Activated gamma-delta T cell (primary cell): ENCODE measurements around the gene SBF2.

Source experiments
- DNase-seq: peaks from one replicate; lab custom pipeline; 2025; lab: John Stamatoyannopoulos, UW

SBF2 gene

GRCh38 chr11:9852465-9852864 is 441.6 kb downstream of the SBF2 start:
- DNase-seq: no peak

- DNase-seq: no peak
Observed at GRCh38 chr11:9851366-9851765, 442.7 kb downstream of the SBF2 start.

GRCh38 chr11:9850224-9850895 is 443.7 kb downstream of the SBF2 start:
- DNase-seq: no peak

GRCh38 chr11:9849389-9849788 is 444.6 kb downstream of the SBF2 start:
- DNase-seq: no peak

GRCh38 chr11:9847636-9848035 is 446.4 kb downstream of the SBF2 start:
- DNase-seq: no peak

GRCh38 chr11:9842923-9843322 is 451.1 kb downstream of the SBF2 start:
- no peak for DNase-seq

GRCh38 chr11:9840460-9841004 is 453.5 kb downstream of the SBF2 start:
- no peak for DNase-seq

- no peak for DNase-seq
Observed at GRCh38 chr11:9839550-9839949, 454.5 kb downstream of the SBF2 start.

- DNase-seq: no peak
Observed at GRCh38 chr11:9838961-9839360, 455.1 kb downstream of the SBF2 start.

- DNase-seq: no peak
Observed at GRCh38 chr11:9838229-9838628, 455.8 kb downstream of the SBF2 start.

GRCh38 chr11:9834291-9834690 is 459.7 kb downstream of the SBF2 start:
- DNase-seq: no peak

- no peak for DNase-seq
Observed at GRCh38 chr11:9831122-9831521, 462.9 kb downstream of the SBF2 start.

- DNase-seq: no peak
Observed at GRCh38 chr11:9827708-9828107, 466.3 kb downstream of the SBF2 start.

- no peak for DNase-seq
Observed at GRCh38 chr11:9826390-9826789, 467.6 kb downstream of the SBF2 start.

GRCh38 chr11:9825895-9826294 is 468.1 kb downstream of the SBF2 start:
- no peak for DNase-seq

GRCh38 chr11:9825315-9825714 is 468.7 kb downstream of the SBF2 start:
- DNase-seq: no peak

GRCh38 chr11:9823887-9824385 is 470.1 kb downstream of the SBF2 start:
- no peak for DNase-seq

GRCh38 chr11:9823439-9823838 is 470.6 kb downstream of the SBF2 start:
- no peak for DNase-seq

- DNase-seq: no peak
Observed at GRCh38 chr11:9821008-9821752, 472.8 kb downstream of the SBF2 start.

GRCh38 chr11:9820260-9820659 is 473.8 kb downstream of the SBF2 start:
- DNase-seq: no peak

GRCh38 chr11:9817191-9817590 is 476.8 kb downstream of the SBF2 start:
- no peak for DNase-seq

GRCh38 chr11:9815486-9816136 is 478.4 kb downstream of the SBF2 start:
- no peak for DNase-seq

- DNase-seq: no peak
Observed at GRCh38 chr11:9814108-9814507, 479.9 kb downstream of the SBF2 start.
